ENCODE measurements around the gene IL1RN. TPM values are rescaled to one million over a fixed set of nuclear protein-coding genes. Genes with fewer than 3 reads are reported as not detected.

The IL1RN gene
- total and polyA plus RNA-seq, 2 of the 4 experiments (the other 2 are of a cell fraction), result not detected

DNA sequence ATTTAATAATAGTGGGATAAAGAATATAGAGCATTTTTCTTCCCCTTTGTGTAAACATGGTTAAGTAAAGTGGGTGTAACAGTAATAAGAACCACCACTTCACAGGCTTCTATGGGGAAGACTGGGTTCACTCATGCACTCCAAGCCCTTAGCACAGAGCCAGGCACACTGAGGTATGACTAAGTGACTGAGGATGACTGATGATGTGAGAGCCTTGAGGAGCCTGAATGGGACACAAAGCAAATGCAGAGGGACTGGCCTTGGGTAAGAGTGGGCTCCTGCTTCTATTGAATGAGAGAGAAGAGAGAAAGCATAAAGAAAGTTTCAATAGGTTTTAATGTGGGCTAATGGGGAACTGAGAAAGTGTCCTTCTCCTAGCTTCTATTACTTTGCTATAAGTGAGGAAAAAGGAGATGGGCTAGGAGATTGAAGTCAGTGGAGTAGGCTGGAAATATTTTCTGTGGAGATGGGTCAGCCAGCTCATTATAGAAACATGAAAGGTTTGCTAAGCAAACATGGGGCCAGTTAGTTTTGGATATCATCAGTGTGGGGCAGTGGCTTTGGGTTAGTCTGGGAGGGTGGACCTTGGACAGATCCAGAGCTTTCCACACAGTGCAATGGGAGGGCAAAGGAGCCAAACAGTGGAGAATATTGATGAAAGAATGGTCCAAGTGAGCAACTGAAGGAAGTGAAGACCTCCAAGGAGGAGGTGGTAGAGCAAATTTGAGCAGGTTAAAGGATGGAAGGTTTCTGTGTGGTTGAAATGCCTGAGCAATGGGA lies 39.0 kb upstream of the IL1RN start:
- CTCF ChIA-PET, result interaction anchor here (0.7 kb wide), 1 partner anchor 16 kb away, joined by 3 read pairs; no protein-coding TSS in a partner anchor
- Histone ChIP-seq H3K4me3 (ENCODE audit: insufficient read depth, low read depth, low read length) (no peak overlapping the region), H3K36me3 (ENCODE audit: control insufficient read depth, insufficient read depth, low read length) (no peaks in the 10 kb centered on the region), H3K27me3 (ENCODE audit: control insufficient read depth, insufficient read depth, low read length) (peaks cover 8% of the 10 kb centered on the region), H2AK5ac (ENCODE audit: low read depth, low read length) (no peak overlapping the region), H4K91ac (ENCODE audit: insufficient read depth, low read depth, low read length) (no peak overlapping the region), H2BK15ac (ENCODE audit: low read depth, low read length) (no peak overlapping the region), H4K8ac (ENCODE audit: low read depth in 2 of 2, low read length in 2 of 2) (no peak overlapping the region), H3K9me3 (ENCODE audit: control insufficient read depth, insufficient read depth, low read length) (no peaks in the 10 kb centered on the region), H3K18ac (ENCODE audit: low read depth, low read length) (no peak overlapping the region), H4K5ac (ENCODE audit: low read depth, low read length) (no peak overlapping the region), H3K9ac (ENCODE audit: low read depth, low read length) (no peak overlapping the region), H2BK120ac (ENCODE audit: low read depth, low read length) (no peak overlapping the region), H3K4me2 (ENCODE audit: low read depth, low read length) (no peak overlapping the region), H2BK5ac (ENCODE audit: low read depth, low read length, poor library complexity, severe bottlenecking) (no peak overlapping the region), H4K20me1 (ENCODE audit: insufficient read depth, low read length) (no peaks in the 10 kb centered on the region), H3K4ac (ENCODE audit: low read depth, low read length) (no peak overlapping the region), H3K23ac (ENCODE audit: low read depth, low read length) (no peak overlapping the region), H3K4me1 (ENCODE audit: control insufficient read depth, insufficient read depth, low read length) (no peaks in the 10 kb centered on the region), H3K56ac (ENCODE audit: extremely low read depth, insufficient read depth, low read length) (no peak overlapping the region), H2AK9ac (replicated peaks; ENCODE audit: low read depth, low read length, poor library complexity) (no peak overlapping the region), H3K79me1 (ENCODE audit: low read depth in 1 of 2, low read length in 2 of 2) (no peaks in the 10 kb centered on the region), H3K9me1 (ENCODE audit: insufficient read depth, low read length) (no peaks in the 10 kb centered on the region), H2AFZ (replicated peaks; ENCODE audit: low read length, poor library complexity) (no peak overlapping the region), H3K14ac (replicated peaks; ENCODE audit: low read depth, low read length) (no peak overlapping the region), H3K27ac (ENCODE audit: insufficient read depth, low read length) (no peak overlapping the region), H2BK20ac (ENCODE audit: low read depth, low read length) (no peak overlapping the region)
- dilution Hi-C loops (cut with HindIII; ENCODE audit: low sequenced_read_pairs, unreplicated experiment), result no loop called here
- ATAC-seq (ENCODE audit: low read depth), result no peak
- intact Hi-C loops (cut with micrococcal nuclease), result no loop called here
- TF ChIP-seq POLR2A (IDR thresholded peaks at IDR 0.05; ENCODE audit: low read depth, low read length) (no peak), RCOR1 (IDR thresholded peaks at IDR 0.05; ENCODE audit: insufficient replicate concordance, low read length) (no peak), MAZ (IDR thresholded peaks at IDR 0.05; ENCODE audit: borderline replicate concordance, low read depth, low read length) (no peak), FOS (IDR thresholded peaks at IDR 0.05; ENCODE audit: low read depth, low read length) (no peak), CEBPB (IDR thresholded peaks at IDR 0.05; ENCODE audit: low read depth, low read length) (no peak)
- TF ChIP-seq, protein P1, sequence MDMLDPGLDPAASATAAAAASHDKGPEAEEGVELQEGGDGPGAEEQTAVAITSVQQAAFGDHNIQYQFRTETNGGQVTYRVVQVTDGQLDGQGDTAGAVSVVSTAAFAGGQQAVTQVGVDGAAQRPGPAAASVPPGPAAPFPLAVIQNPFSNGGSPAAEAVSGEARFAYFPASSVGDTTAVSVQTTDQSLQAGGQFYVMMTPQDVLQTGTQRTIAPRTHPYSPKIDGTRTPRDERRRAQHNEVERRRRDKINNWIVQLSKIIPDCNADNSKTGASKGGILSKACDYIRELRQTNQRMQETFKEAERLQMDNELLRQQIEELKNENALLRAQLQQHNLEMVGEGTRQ (IDR thresholded peaks at IDR 0.05; ENCODE audit: low read depth, low read length), result no peak
- TF ChIP-seq, protein P2, sequence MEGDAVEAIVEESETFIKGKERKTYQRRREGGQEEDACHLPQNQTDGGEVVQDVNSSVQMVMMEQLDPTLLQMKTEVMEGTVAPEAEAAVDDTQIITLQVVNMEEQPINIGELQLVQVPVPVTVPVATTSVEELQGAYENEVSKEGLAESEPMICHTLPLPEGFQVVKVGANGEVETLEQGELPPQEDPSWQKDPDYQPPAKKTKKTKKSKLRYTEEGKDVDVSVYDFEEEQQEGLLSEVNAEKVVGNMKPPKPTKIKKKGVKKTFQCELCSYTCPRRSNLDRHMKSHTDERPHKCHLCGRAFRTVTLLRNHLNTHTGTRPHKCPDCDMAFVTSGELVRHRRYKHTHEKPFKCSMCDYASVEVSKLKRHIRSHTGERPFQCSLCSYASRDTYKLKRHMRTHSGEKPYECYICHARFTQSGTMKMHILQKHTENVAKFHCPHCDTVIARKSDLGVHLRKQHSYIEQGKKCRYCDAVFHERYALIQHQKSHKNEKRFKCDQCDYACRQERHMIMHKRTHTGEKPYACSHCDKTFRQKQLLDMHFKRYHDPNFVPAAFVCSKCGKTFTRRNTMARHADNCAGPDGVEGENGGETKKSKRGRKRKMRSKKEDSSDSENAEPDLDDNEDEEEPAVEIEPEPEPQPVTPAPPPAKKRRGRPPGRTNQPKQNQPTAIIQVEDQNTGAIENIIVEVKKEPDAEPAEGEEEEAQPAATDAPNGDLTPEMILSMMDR (conservative IDR thresholded peaks at IDR 0.05; ENCODE audit: low read depth, low read length), result no peak
- POLR2A ChIA-PET (ENCODE audit: unreplicated experiment), result no interaction called here
- no TSS peak for BruUV-seq (replicated peaks)
- in situ Hi-C loops (cut with MboI; ENCODE audit: low sequenced_read_pairs), result no loop called here
- no peak for DNase-seq

All from IMR-90 (cell line).